ENCODE data around the gene CD151.
A peak's percentile ranks its signal among the peaks of the same experiment; 100 is the strongest.

CD151 gene

DNA sequence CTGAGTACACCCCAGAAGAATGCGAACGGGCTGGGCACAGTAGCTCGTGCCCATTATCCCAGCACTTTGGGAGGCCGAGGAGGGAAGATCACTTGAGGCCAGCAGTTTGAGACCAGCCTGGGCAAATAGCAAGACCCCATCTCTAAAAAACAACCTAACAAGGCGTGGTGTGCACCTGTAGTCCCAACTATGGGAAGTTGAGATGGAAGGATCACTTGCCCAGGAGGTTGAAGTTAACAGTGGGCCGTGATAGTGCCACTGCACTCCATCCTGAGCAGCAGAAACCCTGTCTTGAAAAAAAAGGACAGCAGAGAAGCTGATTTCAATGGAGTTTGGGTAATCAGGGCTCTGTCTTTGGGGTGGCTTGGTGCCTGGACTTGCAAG is 19.7 kb upstream of the CD151 start:
- DNase-seq (ENCODE audit: insufficient read length, low spot score) (no peak), FAIRE-seq (no peak)

DNA sequence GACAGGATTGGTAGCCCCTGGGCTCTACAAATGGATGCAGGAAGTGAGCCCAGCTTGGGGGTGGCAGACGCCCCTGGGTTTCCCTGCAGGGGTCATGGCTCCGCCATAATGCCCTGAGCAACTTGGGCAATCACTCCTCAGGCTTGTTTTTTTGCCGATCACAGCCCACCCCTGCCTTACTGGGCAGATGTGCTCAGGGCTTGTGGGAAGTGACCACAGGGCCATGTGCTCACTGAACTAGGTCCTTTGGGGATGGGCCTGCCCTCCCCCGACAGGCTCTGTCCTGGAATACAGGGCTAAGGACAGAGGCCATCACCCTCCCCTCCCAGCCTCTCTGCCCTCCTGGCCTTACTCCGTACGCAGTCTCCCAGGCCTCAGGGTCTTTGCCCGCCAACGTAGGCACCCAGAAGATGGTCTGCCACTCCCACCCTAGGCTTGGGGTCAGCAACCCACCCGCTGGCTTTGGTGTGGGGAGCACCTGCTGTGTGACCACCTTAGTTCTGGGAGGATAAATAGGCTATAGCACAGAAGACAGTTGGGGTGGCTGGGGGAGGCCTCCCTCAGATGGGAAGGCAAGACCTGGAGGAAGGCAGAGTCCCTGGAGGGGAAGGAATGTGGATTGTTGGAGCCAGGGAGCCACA is 19.2 kb upstream of the CD151 start:
- no peak for DNase-seq (ENCODE audit: insufficient read length, low spot score)
- no peak for FAIRE-seq

DNA sequence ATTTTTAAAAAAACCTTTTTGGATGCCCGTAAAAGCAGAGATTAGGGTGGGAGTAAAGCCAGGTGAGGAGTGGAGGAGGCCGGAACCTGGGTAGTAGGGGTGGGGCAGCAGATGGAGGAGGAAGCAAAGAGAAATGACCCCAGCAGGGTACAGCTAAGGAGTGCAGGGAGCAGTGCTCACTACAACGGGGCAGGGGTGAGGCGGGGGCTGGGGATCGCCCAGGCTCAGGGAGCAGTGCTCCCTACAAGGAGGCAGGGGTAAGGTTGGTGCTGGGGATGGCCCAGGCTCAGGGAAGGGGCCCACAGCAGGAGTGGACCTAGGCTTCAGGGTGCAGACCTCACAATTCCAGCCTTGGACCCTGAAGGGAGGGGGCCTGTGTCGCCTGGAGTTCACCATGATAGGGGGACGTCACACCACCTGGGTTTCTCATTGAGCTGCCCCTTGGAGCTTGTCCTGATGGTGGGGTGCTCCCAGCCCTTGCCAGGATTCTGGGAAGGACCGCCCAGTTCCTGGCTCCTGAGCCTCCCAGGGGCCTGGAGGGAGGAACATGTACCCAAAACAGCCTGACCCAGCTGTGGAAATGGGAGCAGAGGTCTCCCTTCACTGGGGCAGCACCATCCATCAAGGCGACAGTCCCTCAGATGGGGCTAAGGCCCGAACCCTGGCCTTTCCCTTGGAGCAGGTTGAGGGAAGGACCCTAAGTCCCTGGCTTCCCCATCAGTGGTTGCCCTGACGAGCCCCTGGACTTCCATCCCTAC is 16.9 kb upstream of the CD151 start:
- DNase-seq (ENCODE audit: insufficient read length, low spot score) (no peak), FAIRE-seq (no peak)

DNA sequence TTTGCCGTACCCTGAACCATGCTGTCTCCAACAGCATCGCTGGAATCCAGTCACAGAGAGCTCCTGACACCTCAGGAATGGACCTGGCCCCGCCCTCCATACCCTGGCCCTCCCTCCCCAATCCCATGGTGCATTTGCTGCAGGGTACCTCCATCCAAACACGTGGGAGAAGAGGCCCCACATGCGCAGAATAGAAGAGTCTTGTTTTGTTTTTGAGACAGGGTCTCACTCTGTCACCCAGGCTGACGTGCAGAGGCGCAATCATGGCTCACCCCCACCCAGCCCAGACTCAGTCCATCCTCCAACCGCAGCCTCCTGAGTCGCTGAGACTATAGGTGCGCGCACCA is 16.3 kb upstream of the CD151 start:
- DNase-seq (ENCODE audit: insufficient read length, low spot score) = no peak
- FAIRE-seq = no peak

GRCh38 chr11:818396-819128 is 14.2 kb upstream of the CD151 start, which contains the start of gene PNPLA2:
PNPLA2 (plus strand) TSS chr11:818914; CDS start chr11:819719, 805 bp downstream.
- no peak for DNase-seq (ENCODE audit: insufficient read length, low spot score)
- peak; percentile 16 for FAIRE-seq

- FAIRE-seq = peak; percentile 95
- peak; percentile 81 for DNase-seq (ENCODE audit: insufficient read length, low spot score)
Observed at GRCh38 chr11:819129-819931, 13.4 kb upstream of the CD151 start.

DNA sequence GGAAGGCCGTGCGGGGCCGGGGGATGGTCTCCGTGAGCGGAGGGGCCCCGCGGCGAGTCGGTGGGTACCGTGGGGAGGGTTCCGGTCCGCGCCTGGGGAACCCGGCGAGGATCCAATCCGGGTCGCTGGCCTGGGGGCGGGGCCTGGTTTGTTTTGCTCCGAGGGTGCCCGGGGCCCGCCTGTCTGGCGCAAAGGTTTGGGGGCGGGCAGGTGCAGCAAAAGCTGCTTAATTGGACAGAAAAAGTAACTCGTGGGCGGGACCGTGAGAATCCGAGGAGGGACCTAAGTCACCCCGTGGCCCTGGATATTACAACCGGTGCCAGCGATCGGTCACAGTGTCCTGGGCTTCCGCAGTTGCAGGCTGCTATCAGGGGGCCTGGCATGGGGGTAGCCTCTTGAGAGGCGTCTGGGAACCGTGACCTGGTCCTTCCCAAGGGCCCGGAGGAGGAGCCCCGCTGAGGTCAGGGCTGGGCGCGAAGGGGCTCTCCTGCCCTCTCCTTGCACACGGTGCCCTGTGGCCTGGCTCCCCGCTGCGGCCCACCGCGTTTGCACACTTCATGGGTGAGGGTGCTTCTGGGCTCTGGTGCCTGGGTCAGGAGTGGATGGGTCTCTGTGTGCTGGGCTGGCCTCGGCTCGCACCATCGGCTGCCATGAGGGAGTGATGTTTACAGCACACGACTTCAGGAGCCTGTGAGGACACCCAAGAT is 12.7 kb upstream of the CD151 start:
- FAIRE-seq (peak; percentile 49), DNase-seq (ENCODE audit: insufficient read length, low spot score) (peak; percentile 73)

DNA sequence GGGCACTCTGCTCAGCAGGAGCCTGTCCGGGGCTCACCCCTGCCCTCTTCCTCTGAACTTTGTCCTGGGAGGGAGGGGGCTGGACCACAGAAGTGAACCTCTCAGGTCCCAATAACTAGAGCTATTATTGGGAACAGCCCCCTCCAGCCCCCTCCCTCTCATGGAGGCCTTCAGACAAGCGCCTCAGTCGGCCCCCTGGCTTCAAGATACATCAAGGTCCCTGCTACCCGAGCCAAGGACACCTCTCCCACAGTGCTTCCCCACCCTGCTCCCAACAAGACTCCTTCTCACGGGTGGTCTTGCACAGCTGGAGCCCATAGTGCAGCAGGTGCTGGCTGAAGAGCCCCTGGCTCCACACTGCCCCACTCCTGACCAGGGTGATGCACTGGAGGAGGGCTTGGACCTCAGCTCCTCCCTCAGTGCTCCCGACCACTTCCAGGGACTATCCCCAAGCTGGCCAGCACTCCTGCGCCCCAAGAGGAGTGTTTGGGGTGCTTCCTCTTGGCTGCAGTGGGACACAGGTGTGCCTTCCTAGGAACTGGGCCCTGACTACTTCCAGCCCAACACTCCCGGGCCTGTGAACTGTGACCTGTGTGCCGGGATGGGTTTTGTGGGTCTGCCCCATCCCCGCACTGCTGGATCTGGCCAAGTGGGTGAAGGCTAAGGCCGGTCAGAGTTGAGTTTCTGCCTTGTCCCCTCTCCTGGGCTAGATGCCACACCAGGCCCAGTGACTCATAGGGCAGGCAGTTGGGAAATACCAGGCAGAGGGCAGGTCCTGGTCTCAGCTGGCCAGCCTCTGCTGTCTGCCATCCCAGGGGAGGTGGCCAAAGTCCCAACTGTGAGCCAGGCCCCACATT is 11.9 kb upstream of the CD151 start:
- DNase-seq (ENCODE audit: insufficient read length, low spot score) (peak; percentile 68), FAIRE-seq (peak; percentile 33)

GRCh38 chr11:821512-822371 is 11.0 kb upstream of the CD151 start:
- no peak for FAIRE-seq

DNA sequence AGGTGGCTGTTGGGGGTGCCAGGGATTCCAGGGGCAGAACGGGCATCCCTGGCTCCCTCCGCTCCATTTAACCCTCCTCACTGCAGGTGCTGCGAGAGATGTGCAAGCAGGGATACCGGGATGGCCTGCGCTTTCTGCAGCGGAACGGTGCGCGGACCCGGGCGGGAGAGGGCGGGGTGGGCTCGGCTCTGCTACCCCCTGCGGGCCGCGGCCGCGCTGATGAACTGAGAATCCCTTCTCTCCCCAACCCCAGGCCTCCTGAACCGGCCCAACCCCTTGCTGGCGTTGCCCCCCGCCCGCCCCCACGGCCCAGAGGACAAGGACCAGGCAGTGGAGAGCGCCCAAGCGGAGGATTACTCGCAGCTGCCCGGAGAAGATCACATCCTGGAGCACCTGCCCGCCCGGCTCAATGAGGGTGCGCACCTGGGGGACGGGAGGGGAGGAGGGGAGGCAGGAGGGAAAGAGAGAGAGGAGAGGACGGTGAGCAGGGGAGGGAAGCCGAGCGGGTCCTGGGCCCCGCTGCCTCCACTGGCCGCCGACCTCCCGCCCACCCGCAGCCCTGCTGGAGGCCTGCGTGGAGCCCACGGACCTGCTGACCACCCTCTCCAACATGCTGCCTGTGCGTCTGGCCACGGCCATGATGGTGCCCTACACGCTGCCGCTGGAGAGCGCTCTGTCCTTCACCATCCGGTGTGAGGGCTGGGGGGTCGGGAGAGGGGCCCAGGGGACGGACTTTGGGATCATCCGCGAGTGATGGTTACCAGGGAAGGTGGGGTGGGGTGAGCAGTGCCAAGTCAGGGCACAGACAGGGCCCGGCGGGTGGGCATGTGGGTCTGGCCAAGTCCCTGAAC is 9.1 kb upstream of the CD151 start:
- DNase-seq (ENCODE audit: insufficient read length, low spot score) (no peak), FAIRE-seq (no peak)

More at GRCh38 chr11:821512-822371, 11.0 kb upstream of the CD151 start:
- no peak for DNase-seq (ENCODE audit: insufficient read length, low spot score)

DNA sequence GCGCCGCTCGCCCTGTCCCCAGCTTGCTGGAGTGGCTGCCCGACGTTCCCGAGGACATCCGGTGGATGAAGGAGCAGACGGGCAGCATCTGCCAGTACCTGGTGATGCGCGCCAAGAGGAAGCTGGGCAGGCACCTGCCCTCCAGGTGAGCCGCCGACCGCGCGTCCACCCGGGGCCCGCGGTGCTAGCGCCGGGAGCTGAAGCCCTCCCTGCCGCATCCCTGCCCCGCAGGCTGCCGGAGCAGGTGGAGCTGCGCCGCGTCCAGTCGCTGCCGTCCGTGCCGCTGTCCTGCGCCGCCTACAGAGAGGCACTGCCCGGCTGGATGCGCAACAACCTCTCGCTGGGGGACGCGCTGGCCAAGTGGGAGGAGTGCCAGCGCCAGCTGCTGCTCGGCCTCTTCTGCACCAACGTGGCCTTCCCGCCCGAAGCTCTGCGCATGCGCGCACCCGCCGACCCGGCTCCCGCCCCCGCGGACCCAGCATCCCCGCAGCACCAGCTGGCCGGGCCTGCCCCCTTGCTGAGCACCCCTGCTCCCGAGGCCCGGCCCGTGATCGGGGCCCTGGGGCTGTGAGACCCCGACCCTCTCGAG is 8.4 kb upstream of the CD151 start:
- FAIRE-seq (no peak), DNase-seq (ENCODE audit: insufficient read length, low spot score) (no peak)

DNA sequence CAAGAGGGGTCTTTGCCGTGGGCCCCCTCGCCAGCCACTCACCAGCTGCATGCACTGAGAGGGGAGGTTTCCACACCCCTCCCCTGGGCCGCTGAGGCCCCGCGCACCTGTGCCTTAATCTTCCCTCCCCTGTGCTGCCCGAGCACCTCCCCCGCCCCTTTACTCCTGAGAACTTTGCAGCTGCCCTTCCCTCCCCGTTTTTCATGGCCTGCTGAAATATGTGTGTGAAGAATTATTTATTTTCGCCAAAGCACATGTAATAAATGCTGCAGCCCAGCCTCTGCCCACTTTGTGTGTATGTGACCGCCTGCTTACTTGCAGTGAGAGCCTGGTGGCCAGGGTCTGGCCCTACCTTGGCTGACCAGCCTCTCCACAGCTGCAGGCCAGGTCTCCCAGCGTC is 7.8 kb upstream of the CD151 start:
- FAIRE-seq (no peak), DNase-seq (ENCODE audit: insufficient read length, low spot score) (no peak)

- no peak for DNase-seq (ENCODE audit: insufficient read length, low spot score)
- no peak for FAIRE-seq
Observed at GRCh38 chr11:825366-826226, 7.2 kb upstream of the CD151 start.

DNA sequence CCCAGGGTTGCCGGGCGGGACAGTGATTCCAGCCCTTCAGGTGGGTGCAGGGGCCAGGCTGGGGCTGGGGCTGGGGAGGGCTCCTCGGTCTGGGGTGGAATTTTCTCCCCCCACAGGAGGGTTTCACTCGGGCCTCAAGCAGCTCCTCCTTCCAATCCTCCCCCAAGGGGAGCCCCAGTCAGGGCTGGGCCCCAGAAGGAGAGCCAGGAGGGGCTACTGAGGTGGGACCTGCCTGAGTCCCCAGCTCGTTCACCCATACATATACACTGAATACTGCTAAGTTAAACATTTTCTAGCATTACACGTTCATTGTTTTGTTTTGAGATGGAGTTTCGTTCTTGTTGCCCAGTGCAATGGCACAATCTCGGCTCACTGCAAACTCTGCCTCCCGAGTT is 6.5 kb upstream of the CD151 start:
- FAIRE-seq (no peak), DNase-seq (ENCODE audit: insufficient read length, low spot score) (no peak)

- FAIRE-seq (no peak), DNase-seq (ENCODE audit: insufficient read length, low spot score) (no peak)
Observed at GRCh38 chr11:826836-827145, 6.0 kb upstream of the CD151 start.

DNA sequence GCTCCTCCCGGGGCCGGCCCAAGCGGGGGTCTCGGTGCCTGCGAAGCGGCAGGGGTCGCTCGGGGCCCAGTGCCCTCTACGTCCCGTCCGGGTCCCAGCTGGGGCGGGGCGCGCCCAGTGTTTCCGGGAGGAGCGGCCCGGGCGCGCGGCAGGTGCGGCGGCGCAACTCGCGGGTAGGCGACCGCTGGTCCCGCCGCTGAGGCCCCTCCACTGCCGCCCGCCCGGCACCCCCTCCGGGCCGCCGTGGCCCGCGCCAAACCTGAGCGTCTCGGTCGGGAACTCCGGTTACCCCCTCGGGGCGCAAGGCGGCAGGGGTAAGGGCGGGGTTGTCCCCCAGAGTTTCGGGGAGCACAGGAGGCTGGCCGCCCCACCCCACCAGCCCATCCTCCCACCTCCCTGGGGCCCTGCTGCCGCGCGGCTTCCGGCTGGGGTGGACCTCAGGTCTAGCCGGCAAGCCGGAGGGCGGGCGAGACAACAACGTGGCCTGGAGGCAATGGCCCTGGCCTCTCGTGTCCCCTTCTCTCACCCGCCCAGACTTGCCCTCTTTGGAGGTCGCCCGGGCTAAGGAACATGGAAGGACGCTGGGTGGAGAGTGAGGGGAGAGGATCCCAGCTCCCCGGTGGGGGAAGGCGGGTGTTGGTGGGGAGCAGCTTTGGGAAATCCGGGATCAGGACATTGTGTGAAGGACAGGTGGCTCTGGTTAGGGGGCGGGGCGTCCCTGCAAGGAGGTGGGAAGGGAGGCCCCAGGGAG is 5.4 kb upstream of the CD151 start:
- DNase-seq (ENCODE audit: insufficient read length, low spot score) (no peak), FAIRE-seq (no peak)
